ENCODE measurements around the gene BPIFB1.

DNA sequence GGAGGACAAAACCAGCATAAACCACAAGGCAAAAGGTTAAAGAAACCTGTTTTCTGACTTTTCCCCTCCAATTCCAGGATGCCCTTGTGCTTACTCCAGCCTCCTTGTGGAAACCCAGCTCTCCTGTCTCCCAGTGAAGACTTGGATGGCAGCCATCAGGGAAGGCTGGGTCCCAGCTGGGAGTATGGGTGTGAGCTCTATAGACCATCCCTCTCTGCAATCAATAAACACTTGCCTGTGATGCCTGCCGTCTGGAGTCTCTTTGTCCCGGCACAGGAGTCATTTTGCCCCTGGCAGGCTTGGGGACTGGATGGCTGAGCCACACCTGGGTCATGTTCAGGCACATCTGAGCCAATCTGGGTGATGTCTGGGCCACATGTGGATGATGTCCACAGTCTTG is 26.6 kb downstream of the BPIFB1 start:
- TF ChIP-seq, protein P1, sequence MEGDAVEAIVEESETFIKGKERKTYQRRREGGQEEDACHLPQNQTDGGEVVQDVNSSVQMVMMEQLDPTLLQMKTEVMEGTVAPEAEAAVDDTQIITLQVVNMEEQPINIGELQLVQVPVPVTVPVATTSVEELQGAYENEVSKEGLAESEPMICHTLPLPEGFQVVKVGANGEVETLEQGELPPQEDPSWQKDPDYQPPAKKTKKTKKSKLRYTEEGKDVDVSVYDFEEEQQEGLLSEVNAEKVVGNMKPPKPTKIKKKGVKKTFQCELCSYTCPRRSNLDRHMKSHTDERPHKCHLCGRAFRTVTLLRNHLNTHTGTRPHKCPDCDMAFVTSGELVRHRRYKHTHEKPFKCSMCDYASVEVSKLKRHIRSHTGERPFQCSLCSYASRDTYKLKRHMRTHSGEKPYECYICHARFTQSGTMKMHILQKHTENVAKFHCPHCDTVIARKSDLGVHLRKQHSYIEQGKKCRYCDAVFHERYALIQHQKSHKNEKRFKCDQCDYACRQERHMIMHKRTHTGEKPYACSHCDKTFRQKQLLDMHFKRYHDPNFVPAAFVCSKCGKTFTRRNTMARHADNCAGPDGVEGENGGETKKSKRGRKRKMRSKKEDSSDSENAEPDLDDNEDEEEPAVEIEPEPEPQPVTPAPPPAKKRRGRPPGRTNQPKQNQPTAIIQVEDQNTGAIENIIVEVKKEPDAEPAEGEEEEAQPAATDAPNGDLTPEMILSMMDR (IDR thresholded peaks at IDR 0.05), result no peak
- TF ChIP-seq POLR2AphosphoS5 (IDR thresholded peaks at IDR 0.05), result no peak

All from suprapubic skin (tissue), 3 donors.